ENCODE measurements around the gene CAMK1D.

GRCh38 chr10:12661671-12662070 lies 312.3 kb downstream of the CAMK1D start:
- TF ChIP-seq CTCF (IDR thresholded peaks at IDR 0.05; ENCODE audit: low read length) (no peak), EZH2 (optimal IDR thresholded peaks at IDR 0.05; ENCODE audit: low read depth, low read length) (no peak), EZH2phosphoT487 (IDR thresholded peaks at IDR 0.05; ENCODE audit: low read length) (no peak)
